PC-9 (cell line): ENCODE measurements around the gene STEAP1B.

Experiments used
- CTCF ChIP-seq: fragments of 200-600 bp; sonication (generic); conservative IDR thresholded peaks from 2 replicates; pipeline ENCODE4 v1.6.1; 2017; ENCODE audit warnings: mixed run types, antibody characterized with exemption, mild to moderate bottlenecking, moderate library complexity
- EZH2 ChIP-seq: fragments of 200-600 bp; sonication (generic); IDR thresholded peaks from 2 replicates; pipeline ENCODE4 v1.8.0; 2017; ENCODE audit warnings: antibody characterized with exemption, low read depth

GRCh38 chr7:22397981-22398380 is 102.0 kb downstream of the STEAP1B start:
- TF ChIP-seq CTCF = no peak
- no peak for TF ChIP-seq EZH2
